DMS114 treated with DMSO at 0.1 percent for 48 hours (cell line): ENCODE measurements around the gene ALCAM.
"Not testable (repeated sequence)": the region's sequence is repeated elsewhere in the genome, so short reads cannot be mapped to it uniquely, and the experiment has no call there.

Source experiments
- DNase-seq: peaks from one replicate; lab custom pipeline; 2025; ENCODE audit not compliant: unreplicated experiment; lab: John Stamatoyannopoulos, UW

Gene ALCAM

GRCh38 chr3:105580296-105580965 lies 213.7 kb downstream of the ALCAM start:
- DNase-seq = no peak

- no peak for DNase-seq
Measured at GRCh38 chr3:105582015-105582414, 215.3 kb downstream of the ALCAM start.

GRCh38 chr3:105584003-105584790 lies 217.5 kb downstream of the ALCAM start:
- no peak for DNase-seq

- no peak for DNase-seq
Measured at GRCh38 chr3:105593315-105593714, 226.6 kb downstream of the ALCAM start.

GRCh38 chr3:105594219-105594618 lies 227.5 kb downstream of the ALCAM start:
- DNase-seq = no peak

- no peak for DNase-seq
Measured at GRCh38 chr3:105598042-105598796, 231.5 kb downstream of the ALCAM start.

- no peak for DNase-seq
Measured at GRCh38 chr3:105599350-105599749, 232.6 kb downstream of the ALCAM start.

GRCh38 chr3:105601756-105602155 lies 235.0 kb downstream of the ALCAM start:
- not testable (repeated sequence) for DNase-seq

GRCh38 chr3:105602286-105602685 lies 235.6 kb downstream of the ALCAM start:
- DNase-seq = not testable (repeated sequence)

- DNase-seq = not testable (repeated sequence)
Measured at GRCh38 chr3:105603516-105603915, 236.8 kb downstream of the ALCAM start.

GRCh38 chr3:105606016-105606415 lies 239.3 kb downstream of the ALCAM start:
- no peak for DNase-seq

- DNase-seq = no peak
Measured at GRCh38 chr3:105608623-105609022, 241.9 kb downstream of the ALCAM start.

GRCh38 chr3:105610473-105610872 lies 243.8 kb downstream of the ALCAM start:
- no peak for DNase-seq

GRCh38 chr3:105611304-105612192 lies 244.8 kb downstream of the ALCAM start:
- DNase-seq = no peak

GRCh38 chr3:105613120-105613519 lies 246.4 kb downstream of the ALCAM start:
- no peak for DNase-seq

- no peak for DNase-seq
Measured at GRCh38 chr3:105614288-105615030, 247.8 kb downstream of the ALCAM start.

- DNase-seq = no peak
Measured at GRCh38 chr3:105615814-105616213, 249.1 kb downstream of the ALCAM start.

- DNase-seq = no peak
Measured at GRCh38 chr3:105616374-105617121, 249.8 kb downstream of the ALCAM start.

- DNase-seq = no peak
Measured at GRCh38 chr3:105618556-105618955, 251.8 kb downstream of the ALCAM start.
